ENCODE measurements around the gene TOP2A. TPM values are rescaled to one million over a fixed set of nuclear protein-coding genes. Genes with fewer than 3 reads are reported as not detected.

Gene TOP2A
- total RNA-seq, 2 experiments from 2014 or later = 245 to 322 TPM

GRCh38 chr17:40450175-40450574 is 32.5 kb upstream of the TOP2A start:
- H3K4me3 Mint-ChIP-seq = no peak overlapping the region
- intact Hi-C loops (cut with DNase I, micrococcal nuclease) = no loop called here
- ChIA-PET CTCF (interaction anchor here (0.9 to 2.3 kb wide), 5 partner anchors 10 to 83 kb away, joined by 3 to 5 read pairs (median 3); no protein-coding TSS in a partner anchor), POLR2A (no interaction called here)
- DNase-seq (peak; percentile 63), ATAC-seq (no peak)
- peaks cover 38% of the 10 kb centered on the region for H3K4me1 Mint-ChIP-seq
- peaks cover 13% of the 10 kb centered on the region for H3K36me3 Mint-ChIP-seq (ENCODE audit: low read depth)
- no peak overlapping the region for H3K27ac Mint-ChIP-seq
- H3K27me3 Mint-ChIP-seq = peaks cover 3% of the 10 kb centered on the region
- no peaks in the 10 kb centered on the region for H3K9me3 Mint-ChIP-seq (ENCODE audit: low read depth)

GRCh38 chr17:40448639-40449261 is 31.1 kb upstream of the TOP2A start:
- ATAC-seq (no peak), DNase-seq (no peak)
- ChIA-PET CTCF (interaction anchor here (0.6 to 1.5 kb wide), 5 partner anchors 13 to 111 kb away, joined by 3 to 7 read pairs (median 4); no protein-coding TSS in a partner anchor), POLR2A (interaction anchor here (0.6 to 1.0 kb wide), 2 partner anchors 27 to 91 kb away, joined by 5 to 7 read pairs; no protein-coding TSS in a partner anchor)
- peaks cover 52% of the 10 kb centered on the region for H3K4me1 Mint-ChIP-seq
- no peak overlapping the region for H3K4me3 Mint-ChIP-seq
- H3K9me3 Mint-ChIP-seq (ENCODE audit: low read depth) = no peaks in the 10 kb centered on the region
- H3K36me3 Mint-ChIP-seq (ENCODE audit: low read depth) = peaks cover 11% of the 10 kb centered on the region
- H3K27ac Mint-ChIP-seq = no peak overlapping the region
- peaks cover 3% of the 10 kb centered on the region for H3K27me3 Mint-ChIP-seq
- intact Hi-C loops (cut with DNase I, micrococcal nuclease) = no loop called here

- ATAC-seq (no peak), DNase-seq (no peak)
- peaks cover 52% of the 10 kb centered on the region for H3K4me1 Mint-ChIP-seq
- H3K27me3 Mint-ChIP-seq = peaks cover 3% of the 10 kb centered on the region
- no peak overlapping the region for H3K4me3 Mint-ChIP-seq
- H3K36me3 Mint-ChIP-seq (ENCODE audit: low read depth) = peaks cover 7% of the 10 kb centered on the region
- no peak overlapping the region for H3K27ac Mint-ChIP-seq
- H3K9me3 Mint-ChIP-seq (ENCODE audit: low read depth) = no peaks in the 10 kb centered on the region
- ChIA-PET CTCF (interaction anchor here (0.9 to 1.6 kb wide), 6 partner anchors 23 to 111 kb away, joined by 3 to 7 read pairs (median 4); no protein-coding TSS in a partner anchor), POLR2A (interaction anchor here (0.6 kb wide), 1 partner anchor 28 kb away, joined by 5 read pairs; no protein-coding TSS in a partner anchor)
- intact Hi-C loops (cut with DNase I, micrococcal nuclease) = no loop called here
Measured at GRCh38 chr17:40448213-40448638, 30.5 kb upstream of the TOP2A start.

GRCh38 chr17:40447806-40448205 is 30.1 kb upstream of the TOP2A start:
- Mint-ChIP-seq H3K27me3 (peaks cover 3% of the 10 kb centered on the region), H3K27ac (peak overlapping the region; percentile 4), H3K9me3 (ENCODE audit: low read depth) (no peaks in the 10 kb centered on the region), H3K4me3 (peak overlapping the region; percentile 1), H3K36me3 (ENCODE audit: low read depth) (peaks cover 7% of the 10 kb centered on the region), H3K4me1 (peaks cover 49% of the 10 kb centered on the region)
- CTCF ChIA-PET = interaction anchor here (1.0 to 1.6 kb wide), 5 partner anchors 11 to 86 kb away, joined by 3 to 7 read pairs (median 4); no protein-coding TSS in a partner anchor
- ATAC-seq (no peak), DNase-seq (no peak)
- POLR2A ChIA-PET = no interaction called here
- intact Hi-C loops (cut with DNase I, micrococcal nuclease) = no loop called here

GRCh38 chr17:40447148-40447644 is 29.5 kb upstream of the TOP2A start:
- intact Hi-C loops (cut with DNase I, micrococcal nuclease) = no loop called here
- DNase-seq (no peak), ATAC-seq (no peak)
- peaks cover 7% of the 10 kb centered on the region for H3K36me3 Mint-ChIP-seq (ENCODE audit: low read depth)
- H3K27ac Mint-ChIP-seq = no peak overlapping the region
- H3K4me3 Mint-ChIP-seq = no peak overlapping the region
- H3K27me3 Mint-ChIP-seq = peaks cover 5% of the 10 kb centered on the region
- no peaks in the 10 kb centered on the region for H3K9me3 Mint-ChIP-seq (ENCODE audit: low read depth)
- CTCF ChIA-PET = interaction anchor here (0.6 to 1.6 kb wide), 8 partner anchors 10 to 87 kb away, joined by 3 to 7 read pairs (median 4); no protein-coding TSS in a partner anchor
- H3K4me1 Mint-ChIP-seq = peaks cover 48% of the 10 kb centered on the region
- POLR2A ChIA-PET = interaction anchor here (0.6 kb wide), 1 partner anchor 247 kb away, joined by 3 read pairs; no protein-coding TSS in a partner anchor

GRCh38 chr17:40445751-40446468 is 28.2 kb upstream of the TOP2A start:
- Mint-ChIP-seq H3K27ac (peak overlapping the region; percentile 88), H3K4me3 (peak overlapping the region; percentile 70), H3K36me3 (ENCODE audit: low read depth) (peaks cover 7% of the 10 kb centered on the region), H3K9me3 (ENCODE audit: low read depth) (no peaks in the 10 kb centered on the region), H3K27me3 (peaks cover 5% of the 10 kb centered on the region), H3K4me1 (peaks cover 45% of the 10 kb centered on the region)
- DNase-seq (no peak), ATAC-seq (no peak)
- ChIA-PET CTCF (interaction anchor here (0.9 to 2.4 kb wide), 6 partner anchors 9 to 115 kb away, joined by 3 to 21 read pairs (median 3); no protein-coding TSS in a partner anchor), POLR2A (interaction anchor here (0.6 kb wide), 2 partner anchors 20 to 37 kb away, joined by 3 to 11 read pairs; no protein-coding TSS in a partner anchor)
- intact Hi-C loops (cut with DNase I, micrococcal nuclease) = loop anchor here (1.0 to 2.0 kb wide), 4 partner anchors 34 to 114 kb away; no protein-coding TSS in a partner anchor

GRCh38 chr17:40443988-40444899 is 26.5 kb upstream of the TOP2A start:
- Mint-ChIP-seq H3K4me3 (peak overlapping the region; percentile 70), H3K27me3 (peaks cover 5% of the 10 kb centered on the region), H3K9me3 (ENCODE audit: low read depth) (no peaks in the 10 kb centered on the region), H3K27ac (peak overlapping the region; percentile 88), H3K4me1 (peaks cover 45% of the 10 kb centered on the region), H3K36me3 (ENCODE audit: low read depth) (peaks cover 7% of the 10 kb centered on the region)
- CTCF ChIA-PET = interaction anchor here (0.5 to 2.4 kb wide), 18 partner anchors 11 to 141 kb away, joined by 3 to 21 read pairs (median 4); partner anchors contain the start of gene TOP2A
- intact Hi-C loops (cut with DNase I, micrococcal nuclease) = loop anchor here (1.0 to 5.0 kb wide), 8 partner anchors 27 to 178 kb away; partner anchors contain the start of gene TOP2A (in 1 of the 2)
- ATAC-seq (peak; percentile 3), DNase-seq (peak; percentile 36)
- POLR2A ChIA-PET = interaction anchor here (0.6 to 2.2 kb wide), 4 partner anchors 19 to 116 kb away, joined by 3 to 6 read pairs (median 4); no protein-coding TSS in a partner anchor

GRCh38 chr17:40443196-40443987 is 25.7 kb upstream of the TOP2A start, which contains the start of gene IGFBP4:
IGFBP4 (plus strand) TSS chr17:40443450; CDS start chr17:40443736, 286 bp downstream.
- H3K9me3 Mint-ChIP-seq (ENCODE audit: low read depth) = no peaks in the 10 kb centered on the region
- peaks cover 5% of the 10 kb centered on the region for H3K27me3 Mint-ChIP-seq
- H3K27ac Mint-ChIP-seq = peak within 1 kb of the TSS; percentile 88
- intact Hi-C loops (cut with DNase I, micrococcal nuclease) = loop anchor here (1.0 to 5.0 kb wide), 7 partner anchors 26 to 179 kb away; partner anchors contain the start of gene TOP2A (in 1 of the 2)
- H3K4me1 Mint-ChIP-seq = peaks cover 42% of the 10 kb centered on the region
- ATAC-seq (peak; percentile 68), DNase-seq (peak; percentile 83)
- H3K36me3 Mint-ChIP-seq (ENCODE audit: low read depth) = peaks cover 7% of the 10 kb centered on the region
- ChIA-PET POLR2A (interaction anchor here (0.6 to 2.2 kb wide), 5 partner anchors 19 to 117 kb away, joined by 3 to 6 read pairs (median 3); partner anchors contain the start of gene TOP2A), CTCF (interaction anchor here (0.5 to 2.4 kb wide), 16 partner anchors 16 to 140 kb away, joined by 3 to 21 read pairs (median 4); partner anchors contain the start of gene TOP2A)
- H3K4me3 Mint-ChIP-seq = peak within 1 kb of the TSS; percentile 70

- ChIA-PET POLR2A (interaction anchor here (1.0 to 2.2 kb wide), 2 partner anchors 25 to 89 kb away, joined by 3 to 6 read pairs; partner anchors contain the start of gene TOP2A), CTCF (interaction anchor here (0.6 to 2.7 kb wide), 7 partner anchors 18 to 692 kb away, joined by 3 to 14 read pairs (median 3); no protein-coding TSS in a partner anchor)
- Mint-ChIP-seq H3K27ac (peak overlapping the region; percentile 19), H3K9me3 (ENCODE audit: low read depth) (no peaks in the 10 kb centered on the region), H3K4me3 (peak overlapping the region; percentile 70), H3K27me3 (peaks cover 4% of the 10 kb centered on the region), H3K4me1 (peaks cover 34% of the 10 kb centered on the region), H3K36me3 (ENCODE audit: low read depth) (peaks cover 7% of the 10 kb centered on the region)
- intact Hi-C loops (cut with DNase I, micrococcal nuclease) = loop anchor here (1.0 to 5.0 kb wide), 7 partner anchors 25 to 180 kb away; partner anchors contain the start of gene TOP2A (in 1 of the 2)
- DNase-seq = no peak
- ATAC-seq = no peak
Measured at GRCh38 chr17:40442392-40443195, 24.9 kb upstream of the TOP2A start.
